MCF 10A (cell line): ENCODE data around the gene RCAN2. TPM values are rescaled to one million over a fixed set of nuclear protein-coding genes. Genes with fewer than 3 reads are reported as not detected.

Experiments
- BruUV-seq: library from RNA; stranded (reverse); fragments of 400-500 nt; replicated peaks from 2 replicates; lab custom pipeline; 2021; lab: Mats Ljungman, UMichigan
- CTCF ChIA-PET: fragments of 300-600 bp; sonication (Branson Sonifier 250); formaldehyde crosslinking; extraction: SDS; loops from one replicate; lab custom pipeline; 2021; ENCODE audit warnings: antibody characterized with exemption, inconsistent platforms; lab: Yijun Ruan, JAX
- POLR2A ChIA-PET: fragments of 300-600, 350-650 bp; sonication (Branson Sonifier 250); formaldehyde crosslinking; extraction: SDS; loops from one replicate; lab custom pipeline; 2020; ENCODE audit warnings: antibody characterized with exemption, inconsistent platforms; lab: Yijun Ruan, JAX
- DNase-seq: peaks from one replicate; pipeline ENCODE4 v3.0.0-alpha.2; 2018; ENCODE audit not compliant: unreplicated experiment
- H3K27ac Mint-ChIP-seq: one replicate; pipeline ENCODE4 v1.8.0; 2022; ENCODE audit warnings: mild to moderate bottlenecking, low read depth, mixed read lengths; ENCODE audit not compliant: unreplicated experiment
- H3K27me3 Mint-ChIP-seq: one replicate; pipeline ENCODE4 v1.8.0; 2022; ENCODE audit warnings: mixed read lengths; ENCODE audit not compliant: insufficient read depth, unreplicated experiment
- H3K36me3 Mint-ChIP-seq: one replicate; pipeline ENCODE4 v1.8.0; 2022; ENCODE audit warnings: mild to moderate bottlenecking, moderate library complexity, mixed read lengths; ENCODE audit not compliant: insufficient read depth, unreplicated experiment
- H3K4me1 Mint-ChIP-seq: one replicate; pipeline ENCODE4 v1.8.0; 2022; ENCODE audit warnings: mixed read lengths; ENCODE audit not compliant: insufficient read depth, unreplicated experiment
- H3K4me3 Mint-ChIP-seq: one replicate; pipeline ENCODE4 v1.8.0; 2022; ENCODE audit warnings: mild to moderate bottlenecking, moderate library complexity, mixed read lengths; ENCODE audit not compliant: unreplicated experiment
- H3K9me3 Mint-ChIP-seq: one replicate; pipeline ENCODE4 v1.8.0; 2022; ENCODE audit warnings: mixed read lengths; ENCODE audit not compliant: unreplicated experiment
- CTCF ChIP-seq: fragments of 200-600 bp; IDR thresholded peaks from one replicate; pipeline ENCODE4 v1.8.0; 2022; ENCODE audit warnings: antibody characterized with exemption, mild to moderate bottlenecking; ENCODE audit not compliant: unreplicated experiment
- intact Hi-C: fragments of 100-400 bp; cut with micrococcal nuclease; formaldehyde crosslinking; loops from 2 replicates; pipeline ENCODE4 v1.14.1; 2022
- total RNA-seq: library from RNA; stranded (reverse); gene quantifications from 2 replicates; pipeline ENCODE4 v1.2.3, GENCODE V29; 2022

RCAN2 gene
- total RNA-seq, 1 experiment from 2014 or later: 0.09 TPM

DNA sequence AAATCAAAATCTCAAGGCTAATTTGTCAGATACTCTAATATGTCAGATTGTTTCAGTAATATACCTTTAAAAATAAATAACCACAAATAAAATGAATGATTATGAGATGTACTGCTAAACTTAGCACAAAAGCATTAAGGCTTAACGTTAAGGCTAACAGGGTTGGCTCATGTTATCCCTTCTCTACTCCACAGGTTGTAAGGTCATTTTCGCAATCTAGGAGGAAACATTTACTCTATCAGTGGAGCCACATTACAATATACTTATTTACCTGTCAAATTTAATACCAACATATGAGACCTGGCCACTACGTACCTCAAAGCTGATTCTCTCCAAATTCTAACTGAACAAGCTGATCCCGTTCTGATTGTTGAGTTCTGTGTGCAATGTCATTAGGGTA, 95.7 kb downstream of the RCAN2 start:
- ChIA-PET POLR2A (interaction anchor here (1.1 kb wide), 1 partner anchor 10 kb away, joined by 3 read pairs; no protein-coding TSS in a partner anchor), CTCF (interaction anchor here (1.0 kb wide), 1 partner anchor 72 kb away, joined by 4 read pairs; no protein-coding TSS in a partner anchor)
- Mint-ChIP-seq H3K36me3 (no peaks in the 10 kb centered on the region), H3K27ac (no peak overlapping the region), H3K27me3 (peaks cover 56% of the 10 kb centered on the region), H3K4me3 (no peak overlapping the region), H3K9me3 (no peaks in the 10 kb centered on the region), H3K4me1 (no peaks in the 10 kb centered on the region)
- intact Hi-C loops: no loop called here
- DNase-seq: no peak
- no TSS peak for BruUV-seq
- no peak for TF ChIP-seq CTCF

DNA sequence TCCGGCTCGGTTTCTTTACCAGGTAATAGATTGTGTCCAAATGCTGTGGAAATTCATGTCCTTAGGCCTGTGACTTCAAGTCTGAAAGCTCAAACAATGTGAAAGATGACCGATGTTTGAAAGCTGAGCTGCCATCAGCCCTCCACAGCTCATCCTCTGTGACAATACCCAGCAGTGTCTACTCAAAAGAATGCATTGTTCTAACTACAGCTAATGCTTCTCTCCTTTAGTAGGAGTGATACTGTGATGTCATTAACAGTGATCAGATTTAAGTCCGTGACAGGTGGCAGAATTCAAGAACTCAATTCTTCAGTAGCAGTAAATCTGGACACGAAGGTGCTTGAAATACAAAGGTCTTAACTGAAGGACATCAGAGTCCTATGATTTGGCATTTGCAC, 97.3 kb downstream of the RCAN2 start:
- ChIA-PET POLR2A (no interaction called here), CTCF (interaction anchor here (0.6 to 0.8 kb wide), 2 partner anchors 16 to 304 kb away, joined by 3 read pairs; no protein-coding TSS in a partner anchor)
- Mint-ChIP-seq H3K27ac (no peak overlapping the region), H3K4me1 (no peaks in the 10 kb centered on the region), H3K27me3 (peaks cover 41% of the 10 kb centered on the region), H3K36me3 (no peaks in the 10 kb centered on the region), H3K9me3 (no peaks in the 10 kb centered on the region), H3K4me3 (no peak overlapping the region)
- no TSS peak for BruUV-seq
- TF ChIP-seq CTCF: no peak
- no peak for DNase-seq
- intact Hi-C loops: no loop called here

DNA sequence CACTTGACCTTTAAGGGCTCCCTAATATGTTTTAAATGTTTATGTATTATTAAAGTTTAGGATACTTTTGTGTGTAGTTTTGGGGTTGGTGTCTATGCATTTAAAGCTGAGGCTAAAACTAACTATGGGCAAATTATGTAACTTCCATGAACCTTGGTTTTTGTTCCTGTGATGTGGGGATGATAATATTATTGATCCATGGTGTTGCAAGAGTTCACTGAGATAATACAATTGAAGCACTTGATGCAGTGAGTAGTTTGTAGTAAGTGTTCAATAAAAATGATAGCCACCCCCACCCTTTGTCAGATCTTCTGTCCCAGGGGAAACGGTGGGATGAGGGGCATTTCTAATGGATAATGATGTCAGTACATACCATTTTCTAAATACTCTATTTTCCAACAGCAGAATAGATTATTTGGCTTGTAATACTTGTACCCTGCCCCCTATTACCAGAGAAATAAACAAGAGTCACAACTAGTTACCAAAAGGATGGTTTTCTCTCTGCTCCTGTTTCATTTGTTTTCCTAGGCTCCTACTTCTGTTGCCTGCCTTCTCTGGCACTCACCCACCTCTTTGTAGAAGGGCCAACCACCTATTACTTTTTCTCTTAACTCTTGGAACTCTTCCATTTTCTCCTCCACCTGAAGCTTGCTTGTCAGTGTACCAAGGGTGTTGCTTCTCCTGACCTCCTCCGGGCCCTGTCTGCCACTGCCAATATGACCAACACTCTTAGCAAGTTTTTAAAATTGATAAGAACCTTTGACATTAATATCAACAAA, 97.9 kb downstream of the RCAN2 start:
- CTCF ChIA-PET: interaction anchor here (0.6 to 1.2 kb wide), 3 partner anchors 15 to 304 kb away, joined by 3 to 4 read pairs (median 3); no protein-coding TSS in a partner anchor

More for the DNA sequence above, 97.9 kb downstream of the RCAN2 start:
- Mint-ChIP-seq H3K27ac (no peak overlapping the region), H3K9me3 (no peaks in the 10 kb centered on the region), H3K36me3 (no peaks in the 10 kb centered on the region), H3K4me1 (no peaks in the 10 kb centered on the region), H3K27me3 (peaks cover 41% of the 10 kb centered on the region), H3K4me3 (no peak overlapping the region)
- no peak for DNase-seq
- TF ChIP-seq CTCF: no peak
- POLR2A ChIA-PET: no interaction called here
- no TSS peak for BruUV-seq
- intact Hi-C loops: no loop called here
